Muscle of arm (tissue), 12 donors: ENCODE data around the gene ZBTB8OS. TPM values are rescaled to one million over a fixed set of nuclear protein-coding genes. Genes with fewer than 3 reads are reported as not detected.

ENCODE experiments used
- DNase-seq: peaks from one replicate; pipeline ENCODE4 v3.0.0-alpha.2; 2013
- polyA plus RNA-seq, 12 donors: library from polyadenylated mRNA; unstranded; fragments of 120-200 nt; gene quantifications; one replicate each; pipeline ENCODE4 v1.2.1, GENCODE V29; 2013; ENCODE audit not compliant: insufficient read length in 12 of 12

Gene ZBTB8OS
- polyA plus RNA-seq, 12 donors: 19.7 to 40.5 (median 27.5) TPM; not detected in 1

GRCh38 chr1:32612189-32612881, 38.0 kb downstream of the ZBTB8OS start:
- DNase-seq: peak; percentile 17

GRCh38 chr1:32611859-32612188, 38.5 kb downstream of the ZBTB8OS start:
- DNase-seq: no peak

- DNase-seq: no peak
Observed at GRCh38 chr1:32609180-32609579, 41.2 kb downstream of the ZBTB8OS start.

- no peak for DNase-seq
Observed at GRCh38 chr1:32606565-32607371, 43.6 kb downstream of the ZBTB8OS start.

GRCh38 chr1:32605711-32606424, 44.5 kb downstream of the ZBTB8OS start:
- no peak for DNase-seq

- DNase-seq: no peak
Observed at GRCh38 chr1:32600034-32600433, 50.3 kb downstream of the ZBTB8OS start.

GRCh38 chr1:32592943-32593342, 57.4 kb downstream of the ZBTB8OS start:
- no peak for DNase-seq

GRCh38 chr1:32580348-32581017, 69.9 kb downstream of the ZBTB8OS start:
- no peak for DNase-seq

Other genes starting within 250 kb of the ZBTB8OS start
- gene ZBTB8B, start 185.5 kb downstream of the ZBTB8OS start, polyA plus RNA-seq: under 1 TPM in 10 of 12 donors, not detected in 2; 0.07 to 0.25 (median 0.14) TPM
- gene ZBTB8A, start 111.1 kb downstream of the ZBTB8OS start, polyA plus RNA-seq: 10 to 100 TPM in 9 of 12 donors, 1 to 10 TPM in 3; 5.7 to 97.5 (median 10.9) TPM
- gene RBBP4, start 658 bp upstream of the ZBTB8OS start, polyA plus RNA-seq: 100 to 1,000 TPM in 11 of 12 donors, 10 to 100 TPM in 1; 79.0 to 208 (median 166) TPM
- 10 to 100 TPM in 11 of 12 donors, not detected in 1; 19.0 to 54.9 (median 37.0) TPM for gene SYNC, start 52.2 kb upstream of the ZBTB8OS start, polyA plus RNA-seq
- 10 to 100 TPM in 11 of 12 donors, not detected in 1; 37.5 to 60.7 (median 45.4) TPM for gene YARS1, start 166.8 kb upstream of the ZBTB8OS start, polyA plus RNA-seq
- 10 to 100 TPM in 11 of 12 donors, not detected in 1; 20.5 to 45.4 (median 28.1) TPM for gene S100PBP, start 167.1 kb upstream of the ZBTB8OS start, polyA plus RNA-seq
- 100 to 1,000 TPM; 122 to 612 (median 192) TPM for gene FNDC5, start 220.4 kb upstream of the ZBTB8OS start, polyA plus RNA-seq
- 1 to 10 TPM in 1 of 12 donors, under 1 TPM in 8, not detected in 3; 0.22 to 1.4 (median 0.32) TPM for gene HPCA, start 235.9 kb upstream of the ZBTB8OS start, polyA plus RNA-seq